IMR-90 (cell line): ENCODE data around the gene DOCK1. TPM values are rescaled to one million over a fixed set of nuclear protein-coding genes. Genes with fewer than 3 reads are reported as not detected.

Experiments used
- ATAC-seq: fragments of 200-7000 bp; cut with Tn5 transposase; 2 replicates; pipeline ENCODE4 v1.9.1; 2020; ENCODE audit warnings: low read depth, mild to moderate bottlenecking, moderate library complexity
- BruUV-seq: library from RNA; stranded (reverse); fragments of 400-500 nt; replicated peaks from 2 replicates; lab custom pipeline; 2021; lab: Mats Ljungman, UMichigan
- CTCF ChIA-PET: fragments of 300-600 bp; formaldehyde crosslinking; extraction: SDS; loops from one replicate; lab custom pipeline; 2021; ENCODE audit warnings: antibody characterized with exemption; lab: Yijun Ruan, JAX
- POLR2A ChIA-PET: fragments of 300-600 bp; sonication (Branson Sonifier 250); formaldehyde crosslinking; loops from one replicate; lab custom pipeline; 2022; ENCODE audit warnings: antibody characterized with exemption; ENCODE audit not compliant: unreplicated experiment; lab: Charles Lee
- DNase-seq: peaks from one replicate; pipeline ENCODE4 v3.0.0; 2013
- H2AFZ ChIP-seq: replicated peaks from 2 replicates; pipeline ENCODE3; 2013; ENCODE audit warnings: low read length, mild to moderate bottlenecking; ENCODE audit not compliant: poor library complexity
- H2AK5ac ChIP-seq: 2 replicates; pipeline ENCODE4 v1.6.1; 2013; ENCODE audit warnings: low read depth, low read length, inconsistent platforms
- H2AK9ac ChIP-seq: replicated peaks from 2 replicates; pipeline ENCODE3; 2013; ENCODE audit warnings: mild to moderate bottlenecking, low read depth, low read length, moderate library complexity; ENCODE audit not compliant: poor library complexity
- H2BK120ac ChIP-seq: 2 replicates; pipeline ENCODE4 v1.6.1; 2013; ENCODE audit warnings: low read depth, low read length, inconsistent platforms
- H2BK15ac ChIP-seq: 3 replicates; pipeline ENCODE4 v1.6.1; 2013; ENCODE audit warnings: low read depth, low read length, inconsistent platforms
- H2BK20ac ChIP-seq: 2 replicates; pipeline ENCODE4 v1.6.1; 2013; ENCODE audit warnings: low read depth, mild to moderate bottlenecking, inconsistent platforms, low read length, moderate library complexity
- H2BK5ac ChIP-seq: 2 replicates; pipeline ENCODE4 v1.6.1; 2013; ENCODE audit warnings: mild to moderate bottlenecking, low read depth, low read length, inconsistent platforms; ENCODE audit not compliant: poor library complexity, severe bottlenecking
- H3K14ac ChIP-seq: replicated peaks from 2 replicates; pipeline ENCODE4 v1.6.1; 2013; ENCODE audit warnings: low read depth, low read length, inconsistent platforms
- H3K18ac ChIP-seq: 2 replicates; pipeline ENCODE4 v1.6.1; 2013; ENCODE audit warnings: low read depth, low read length, control low read depth
- H3K23ac ChIP-seq: 2 replicates; pipeline ENCODE4 v1.6.1; 2013; ENCODE audit warnings: low read depth, low read length, inconsistent platforms
- H3K27ac ChIP-seq: 2 replicates; pipeline ENCODE4 v1.5.1; 2013; ENCODE audit warnings: mild to moderate bottlenecking, control low read depth, low read length; ENCODE audit not compliant: insufficient read depth
- H3K27me3 ChIP-seq: 2 replicates; pipeline ENCODE4 v1.6.1; 2013; ENCODE audit warnings: low read length; ENCODE audit not compliant: control insufficient read depth, insufficient read depth
- H3K36me3 ChIP-seq: 2 replicates; pipeline ENCODE4 v1.6.1; 2013; ENCODE audit warnings: low read length, mixed read lengths; ENCODE audit not compliant: control insufficient read depth, insufficient read depth
- H3K4ac ChIP-seq: 2 replicates; pipeline ENCODE4 v1.6.1; 2013; ENCODE audit warnings: low read depth, low read length, inconsistent platforms
- H3K4me1 ChIP-seq: 2 replicates; pipeline ENCODE4 v1.6.1; 2013; ENCODE audit warnings: low read length, mixed read lengths; ENCODE audit not compliant: control insufficient read depth, insufficient read depth
- H3K4me2 ChIP-seq: 2 replicates; pipeline ENCODE4 v1.6.1; 2013; ENCODE audit warnings: low read depth, mild to moderate bottlenecking, control low read depth, low read length, moderate library complexity
- H3K4me3 ChIP-seq: 2 replicates; pipeline ENCODE4 v1.5.1; 2013; ENCODE audit warnings: low read depth, mild to moderate bottlenecking, control low read depth, low read length, moderate library complexity; ENCODE audit not compliant: insufficient read depth
- H3K56ac ChIP-seq: 2 replicates; pipeline ENCODE4 v1.6.1; 2013; ENCODE audit warnings: low read length, inconsistent platforms; ENCODE audit not compliant: insufficient read depth; ENCODE audit errors: extremely low read depth
- H3K79me1 ChIP-seq, 2 experiments: 2 replicates each; pipeline ENCODE4 v1.6.1; 2013; ENCODE audit warnings: low read length in 2 of 2, inconsistent platforms in 1 of 2, low read depth in 1 of 2
- H3K9ac ChIP-seq: 2 replicates; pipeline ENCODE4 v1.6.1; 2013; ENCODE audit warnings: low read depth, low read length, control low read depth
- H3K9me1 ChIP-seq: 2 replicates; pipeline ENCODE4 v1.6.1; 2013; ENCODE audit warnings: low read length, inconsistent platforms; ENCODE audit not compliant: insufficient read depth
- H3K9me3 ChIP-seq: 2 replicates; pipeline ENCODE4 v1.6.1; 2013; ENCODE audit warnings: low read length; ENCODE audit not compliant: control insufficient read depth, insufficient read depth
- H4K20me1 ChIP-seq: 2 replicates; pipeline ENCODE4 v1.6.1; 2013; ENCODE audit warnings: low read length, inconsistent platforms; ENCODE audit not compliant: insufficient read depth
- H4K5ac ChIP-seq: 2 replicates; pipeline ENCODE4 v1.6.1; 2013; ENCODE audit warnings: mild to moderate bottlenecking, low read depth, low read length, control low read depth
- H4K8ac ChIP-seq, 2 experiments: 2 replicates each; pipeline ENCODE4 v1.6.1; 2013; ENCODE audit warnings: low read depth in 2 of 2, low read length in 2 of 2, control low read depth in 1 of 2, inconsistent platforms in 1 of 2
- H4K91ac ChIP-seq: 2 replicates; pipeline ENCODE4 v1.6.1; 2013; ENCODE audit warnings: low read depth, low read length, inconsistent platforms; ENCODE audit not compliant: insufficient read depth
- BHLHE40 ChIP-seq: fragments of 150-350 bp; IDR thresholded peaks from 2 replicates; pipeline ENCODE4 v1.6.1; 2016; ENCODE audit warnings: mild to moderate bottlenecking, low read depth, low read length
- CEBPB ChIP-seq: IDR thresholded peaks from 2 replicates; pipeline ENCODE4 v1.6.1; 2012; ENCODE audit warnings: low read depth, low read length, improper control_type of control experiment
- CHD1 ChIP-seq: IDR thresholded peaks from 2 replicates; pipeline ENCODE4 v1.6.1; 2012; ENCODE audit warnings: low read depth, low read length, improper control_type of control experiment
- FOS ChIP-seq: fragments of 150-350 bp; IDR thresholded peaks from 2 replicates; pipeline ENCODE4 v1.6.1; 2016; ENCODE audit warnings: low read depth, low read length
- MAFK ChIP-seq: IDR thresholded peaks from 2 replicates; pipeline ENCODE4 v1.6.1; 2012; ENCODE audit warnings: low read depth, low read length, improper control_type of control experiment
- MAZ ChIP-seq: IDR thresholded peaks from 2 replicates; pipeline ENCODE4 v1.6.1; 2012; ENCODE audit warnings: low read depth, mild to moderate bottlenecking, low read length, improper control_type of control experiment, moderate library complexity, borderline replicate concordance
- MXI1 ChIP-seq: IDR thresholded peaks from 2 replicates; pipeline ENCODE4 v1.6.1; 2012; ENCODE audit warnings: low read depth, mild to moderate bottlenecking, low read length, moderate library complexity, borderline replicate concordance
- NFE2L2 ChIP-seq: fragments of 150-350 bp; IDR thresholded peaks from 2 replicates; pipeline ENCODE4 v1.6.1; 2016; ENCODE audit warnings: low read depth, mild to moderate bottlenecking, low read length
- POLR2A ChIP-seq: IDR thresholded peaks from 2 replicates; pipeline ENCODE4 v1.6.1; 2012; ENCODE audit warnings: mild to moderate bottlenecking, low read depth, low read length
- RAD21 ChIP-seq: IDR thresholded peaks from 2 replicates; pipeline ENCODE4 v1.6.1; 2012; ENCODE audit warnings: low read length, improper control_type of control experiment
- RCOR1 ChIP-seq: IDR thresholded peaks from 2 replicates; pipeline ENCODE4 v1.6.1; 2012; ENCODE audit warnings: mild to moderate bottlenecking, low read length, improper control_type of control experiment; ENCODE audit not compliant: insufficient replicate concordance
- RFX5 ChIP-seq: IDR thresholded peaks from 2 replicates; pipeline ENCODE4 v1.8.0; 2012; ENCODE audit warnings: low read depth, mild to moderate bottlenecking, low read length, moderate library complexity
- SMC3 ChIP-seq: fragments of 150-350 bp; IDR thresholded peaks from 2 replicates; pipeline ENCODE4 v1.6.1; 2016; ENCODE audit warnings: low read depth, mild to moderate bottlenecking, antibody characterized with exemption, low read length, moderate library complexity
- WGBS, 2 experiments: methylation state at CpG; one replicate each; pipeline versions ENCODE4 v1.1.5 to v1.1.7; 2013; ENCODE audit warnings: missing lambda C conversion rate in 2 of 2; ENCODE audit not compliant: insufficient read length in 1 of 2; ENCODE audit errors: extremely low coverage in 2 of 2; 5-methylcytosine and 5-hydroxymethylcytosine counted together
- dilution Hi-C: fragments of 300-500 bp; cut with HindIII; formaldehyde crosslinking; loops from one replicate; pipeline ENCODE4 v1.14.3; 2018; ENCODE audit warnings: low sequenced_read_pairs; ENCODE audit not compliant: unreplicated experiment
- in situ Hi-C: fragments of 300-500 bp; cut with MboI; formaldehyde crosslinking; loops from 3 replicates; pipeline ENCODE4 v1.14.3; 2019; ENCODE audit warnings: low sequenced_read_pairs, inconsistent platforms, mixed read lengths
- intact Hi-C: fragments of 100-400 bp; cut with micrococcal nuclease; formaldehyde crosslinking; loops from 2 replicates; pipeline ENCODE4 v1.10.0; 2022
- polyA plus RNA-seq, 3 experiments: library from polyadenylated mRNA; depleted of rRNA; stranded (reverse); fragments of >200 nt; gene quantifications; 2 replicates each; pipeline ENCODE4 v1.2.3, GENCODE V29; 2012; ENCODE audit warnings: low replicate concordance in 1 of 3
- total RNA-seq: library from RNA; depleted of rRNA; stranded (reverse); fragments of >200 nt; gene quantifications from 2 replicates; pipeline ENCODE4 v1.2.3, GENCODE V29; 2012
- TF ChIP-seq, protein P1 (sequence below): fragments of 150-350 bp; IDR thresholded peaks from 2 replicates; pipeline ENCODE4 v1.6.1; 2016; ENCODE audit warnings: low read depth, mild to moderate bottlenecking, low read length, moderate library complexity, borderline replicate concordance
- TF ChIP-seq, protein P2 (sequence below): fragments of 150-350 bp; IDR thresholded peaks from 2 replicates; pipeline ENCODE4 v1.6.1; 2017; ENCODE audit warnings: mild to moderate bottlenecking, antibody characterized with exemption, low read length, low read depth
- TF ChIP-seq, protein P3 (sequence below): conservative IDR thresholded peaks from 2 replicates; pipeline ENCODE4 v1.5.1; 2012; ENCODE audit warnings: mild to moderate bottlenecking, low read depth, low read length, improper control_type of control experiment

DOCK1 gene
- total and polyA plus RNA-seq, 2 of the 4 experiments (the other 2 are of a cell fraction), result 28.2 to 71.0 TPM

- no peak overlapping the region for H2BK20ac ChIP-seq
- ChIA-PET POLR2A (no interaction called here), CTCF (no interaction called here)
- H2AK9ac ChIP-seq, result no peak overlapping the region
- no peak overlapping the region for H3K4ac ChIP-seq
- intact Hi-C loops, result no loop called here
- H3K79me1 ChIP-seq, result no peaks in the 10 kb centered on the region
- H3K27ac ChIP-seq, result no peak overlapping the region
- H2BK5ac ChIP-seq, result no peak overlapping the region
- H2AFZ ChIP-seq, result no peak overlapping the region
- ATAC-seq (no peak), DNase-seq (no peak)
- no peaks in the 10 kb centered on the region for H3K9me1 ChIP-seq
- no peak overlapping the region for H3K9ac ChIP-seq
- no TSS peak for BruUV-seq
- H4K91ac ChIP-seq, result no peak overlapping the region
- no peak overlapping the region for H3K14ac ChIP-seq
- dilution Hi-C loops, result no loop called here
- H3K4me1 ChIP-seq, result no peaks in the 10 kb centered on the region
- WGBS, 2 experiments, result 92% methylated on average over 2 of the region's 11 CpGs; no CpG with 5 or more reads in 1 of the 2 experiments
- TF ChIP-seq RAD21 (no peak), CHD1 (no peak), MAZ (no peak), SMC3 (no peak), CEBPB (no peak), NFE2L2 (no peak), MAFK (no peak), MXI1 (no peak), POLR2A (no peak), FOS (no peak), RFX5 (no peak), RCOR1 (no peak), BHLHE40 (no peak)
- TF ChIP-seq, protein P1, sequence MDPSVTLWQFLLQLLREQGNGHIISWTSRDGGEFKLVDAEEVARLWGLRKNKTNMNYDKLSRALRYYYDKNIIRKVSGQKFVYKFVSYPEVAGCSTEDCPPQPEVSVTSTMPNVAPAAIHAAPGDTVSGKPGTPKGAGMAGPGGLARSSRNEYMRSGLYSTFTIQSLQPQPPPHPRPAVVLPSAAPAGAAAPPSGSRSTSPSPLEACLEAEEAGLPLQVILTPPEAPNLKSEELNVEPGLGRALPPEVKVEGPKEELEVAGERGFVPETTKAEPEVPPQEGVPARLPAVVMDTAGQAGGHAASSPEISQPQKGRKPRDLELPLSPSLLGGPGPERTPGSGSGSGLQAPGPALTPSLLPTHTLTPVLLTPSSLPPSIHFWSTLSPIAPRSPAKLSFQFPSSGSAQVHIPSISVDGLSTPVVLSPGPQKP, result no peak
- TF ChIP-seq, protein P2, sequence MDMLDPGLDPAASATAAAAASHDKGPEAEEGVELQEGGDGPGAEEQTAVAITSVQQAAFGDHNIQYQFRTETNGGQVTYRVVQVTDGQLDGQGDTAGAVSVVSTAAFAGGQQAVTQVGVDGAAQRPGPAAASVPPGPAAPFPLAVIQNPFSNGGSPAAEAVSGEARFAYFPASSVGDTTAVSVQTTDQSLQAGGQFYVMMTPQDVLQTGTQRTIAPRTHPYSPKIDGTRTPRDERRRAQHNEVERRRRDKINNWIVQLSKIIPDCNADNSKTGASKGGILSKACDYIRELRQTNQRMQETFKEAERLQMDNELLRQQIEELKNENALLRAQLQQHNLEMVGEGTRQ, result no peak
- TF ChIP-seq, protein P3, sequence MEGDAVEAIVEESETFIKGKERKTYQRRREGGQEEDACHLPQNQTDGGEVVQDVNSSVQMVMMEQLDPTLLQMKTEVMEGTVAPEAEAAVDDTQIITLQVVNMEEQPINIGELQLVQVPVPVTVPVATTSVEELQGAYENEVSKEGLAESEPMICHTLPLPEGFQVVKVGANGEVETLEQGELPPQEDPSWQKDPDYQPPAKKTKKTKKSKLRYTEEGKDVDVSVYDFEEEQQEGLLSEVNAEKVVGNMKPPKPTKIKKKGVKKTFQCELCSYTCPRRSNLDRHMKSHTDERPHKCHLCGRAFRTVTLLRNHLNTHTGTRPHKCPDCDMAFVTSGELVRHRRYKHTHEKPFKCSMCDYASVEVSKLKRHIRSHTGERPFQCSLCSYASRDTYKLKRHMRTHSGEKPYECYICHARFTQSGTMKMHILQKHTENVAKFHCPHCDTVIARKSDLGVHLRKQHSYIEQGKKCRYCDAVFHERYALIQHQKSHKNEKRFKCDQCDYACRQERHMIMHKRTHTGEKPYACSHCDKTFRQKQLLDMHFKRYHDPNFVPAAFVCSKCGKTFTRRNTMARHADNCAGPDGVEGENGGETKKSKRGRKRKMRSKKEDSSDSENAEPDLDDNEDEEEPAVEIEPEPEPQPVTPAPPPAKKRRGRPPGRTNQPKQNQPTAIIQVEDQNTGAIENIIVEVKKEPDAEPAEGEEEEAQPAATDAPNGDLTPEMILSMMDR, result no peak
- no peak overlapping the region for H4K8ac ChIP-seq
- no peaks in the 10 kb centered on the region for H3K9me3 ChIP-seq
- no peak overlapping the region for H4K5ac ChIP-seq
- H4K20me1 ChIP-seq, result no peaks in the 10 kb centered on the region
- H3K36me3 ChIP-seq, result peaks cover 2% of the 10 kb centered on the region; the same call in 1 of the 2 replicates
- in situ Hi-C loops, result no loop called here
- H3K56ac ChIP-seq, result no peak overlapping the region
- H3K18ac ChIP-seq, result no peak overlapping the region
- H3K4me2 ChIP-seq, result no peak overlapping the region
- no peak overlapping the region for H2BK120ac ChIP-seq
- H3K4me3 ChIP-seq, result no peak overlapping the region
- H3K23ac ChIP-seq, result no peak overlapping the region
- H2BK15ac ChIP-seq, result no peak overlapping the region
- no peak overlapping the region for H2AK5ac ChIP-seq
- no peaks in the 10 kb centered on the region for H3K27me3 ChIP-seq
Observed at GRCh38 chr10:127458016-127458810, 553.0 kb downstream of the DOCK1 start.
